Measurements from ENCODE around the gene MYO1H.

The MYO1H gene

DNA sequence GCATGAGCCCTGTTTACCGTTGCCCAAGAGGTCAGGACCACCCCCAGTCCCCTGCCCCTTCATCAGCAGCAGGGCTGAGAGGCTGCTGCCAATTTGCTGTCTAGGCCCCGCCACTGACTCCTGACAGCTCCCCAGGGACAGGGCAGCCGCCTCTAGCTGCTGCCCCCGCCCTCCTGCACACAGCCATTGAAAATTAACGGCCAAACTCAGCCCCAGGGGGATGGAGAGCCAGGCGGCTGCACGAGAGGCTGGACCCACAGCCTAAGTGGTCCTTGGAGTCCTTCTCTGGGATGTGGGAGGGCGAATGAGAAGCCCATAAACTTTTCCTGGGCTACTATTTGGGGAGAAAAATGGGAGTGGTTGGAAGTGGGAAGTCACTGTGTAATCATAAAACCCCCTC lies 43.2 kb upstream of the MYO1H start:
- POLR2A ChIA-PET = no interaction called here
- CTCF ChIA-PET = no interaction called here
- TF ChIP-seq, protein P1, sequence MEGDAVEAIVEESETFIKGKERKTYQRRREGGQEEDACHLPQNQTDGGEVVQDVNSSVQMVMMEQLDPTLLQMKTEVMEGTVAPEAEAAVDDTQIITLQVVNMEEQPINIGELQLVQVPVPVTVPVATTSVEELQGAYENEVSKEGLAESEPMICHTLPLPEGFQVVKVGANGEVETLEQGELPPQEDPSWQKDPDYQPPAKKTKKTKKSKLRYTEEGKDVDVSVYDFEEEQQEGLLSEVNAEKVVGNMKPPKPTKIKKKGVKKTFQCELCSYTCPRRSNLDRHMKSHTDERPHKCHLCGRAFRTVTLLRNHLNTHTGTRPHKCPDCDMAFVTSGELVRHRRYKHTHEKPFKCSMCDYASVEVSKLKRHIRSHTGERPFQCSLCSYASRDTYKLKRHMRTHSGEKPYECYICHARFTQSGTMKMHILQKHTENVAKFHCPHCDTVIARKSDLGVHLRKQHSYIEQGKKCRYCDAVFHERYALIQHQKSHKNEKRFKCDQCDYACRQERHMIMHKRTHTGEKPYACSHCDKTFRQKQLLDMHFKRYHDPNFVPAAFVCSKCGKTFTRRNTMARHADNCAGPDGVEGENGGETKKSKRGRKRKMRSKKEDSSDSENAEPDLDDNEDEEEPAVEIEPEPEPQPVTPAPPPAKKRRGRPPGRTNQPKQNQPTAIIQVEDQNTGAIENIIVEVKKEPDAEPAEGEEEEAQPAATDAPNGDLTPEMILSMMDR (IDR thresholded peaks at IDR 0.05; ENCODE audit: insufficient read depth, low read length, missing control alignments) = no peak
- H3K4me3 ChIP-seq (ENCODE audit: low read depth, low read length) = no peak overlapping the region
- DNase-seq (ENCODE audit: low read depth, low spot score) = no peak

GRCh38 chr12:109305547-109305946 lies 42.2 kb upstream of the MYO1H start:
- TF ChIP-seq, protein P1 (IDR thresholded peaks at IDR 0.05; ENCODE audit: insufficient read depth, low read length, missing control alignments) = no peak
- H3K4me3 ChIP-seq (ENCODE audit: low read depth, low read length) = no peak overlapping the region
- no peak for DNase-seq (ENCODE audit: low read depth, low spot score)
- POLR2A ChIA-PET = no interaction called here
- CTCF ChIA-PET = no interaction called here

GRCh38 chr12:109307051-109307450 lies 40.6 kb upstream of the MYO1H start:
- TF ChIP-seq, protein P1 (IDR thresholded peaks at IDR 0.05; ENCODE audit: insufficient read depth, low read length, missing control alignments) = no peak
- no peak for DNase-seq (ENCODE audit: low read depth, low spot score)
- POLR2A ChIA-PET = no interaction called here
- no peak overlapping the region for H3K4me3 ChIP-seq (ENCODE audit: low read depth, low read length)
- CTCF ChIA-PET = no interaction called here

GRCh38 chr12:109308534-109309380 lies 38.9 kb upstream of the MYO1H start, which contains the start of gene FOXN4:
FOXN4 (minus strand) TSS chr12:109309284; CDS start chr12:109308321, 963 bp downstream.
- ChIA-PET CTCF (interaction anchor here (1.1 kb wide), 1 partner anchor 76 kb away, joined by 3 read pairs; no protein-coding TSS in a partner anchor), POLR2A (no interaction called here)
- no peak within 1 kb of the TSS for H3K4me3 ChIP-seq (ENCODE audit: low read depth, low read length)
- TF ChIP-seq, protein P1 (IDR thresholded peaks at IDR 0.05; ENCODE audit: insufficient read depth, low read length, missing control alignments) = no peak
- no peak for DNase-seq (ENCODE audit: low read depth, low spot score)

DNA sequence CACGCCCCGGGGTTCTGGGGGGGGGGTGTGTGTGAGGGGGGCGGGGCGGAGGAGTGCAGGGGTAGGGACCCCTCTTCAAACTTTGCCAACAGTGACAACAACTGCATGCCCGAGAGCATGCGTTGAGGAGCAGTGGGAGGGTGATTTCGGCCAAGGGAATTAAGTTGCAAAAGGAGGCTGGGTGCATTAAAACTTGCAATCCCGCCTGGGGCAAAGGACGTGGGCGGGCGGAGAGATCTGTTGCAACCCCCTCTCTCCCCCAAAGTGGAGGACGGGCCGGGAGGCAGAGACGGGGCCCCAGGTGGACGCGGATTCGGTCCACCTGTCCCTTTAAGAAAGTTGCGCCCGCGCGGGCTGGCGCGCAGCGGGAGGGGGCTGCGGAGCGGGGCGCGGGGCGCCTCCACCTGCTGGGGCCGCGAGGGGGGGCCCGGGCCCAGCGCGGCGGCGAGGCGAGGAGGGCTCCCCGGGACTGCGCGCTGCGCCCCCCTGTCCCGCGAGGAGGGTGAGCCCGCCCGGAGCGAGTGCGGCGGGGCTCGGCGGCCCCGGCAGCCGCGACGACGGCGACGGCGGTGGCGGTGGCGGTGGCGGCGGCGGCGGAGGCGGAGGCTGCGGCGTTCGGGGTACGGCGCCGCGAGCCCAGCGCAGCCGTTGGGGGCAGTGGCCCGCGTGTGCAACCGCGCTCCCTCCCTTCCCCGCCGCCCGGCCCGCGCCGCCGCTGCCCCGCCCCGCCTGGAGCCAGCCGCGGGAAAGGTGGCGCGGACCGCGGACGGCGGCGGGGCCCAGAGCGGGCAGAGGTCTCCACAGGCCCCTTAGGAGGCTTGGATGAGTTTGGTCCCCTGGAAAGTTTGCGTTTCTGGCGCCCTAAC lies 38.1 kb upstream of the MYO1H start:
- H3K4me3 ChIP-seq (ENCODE audit: low read depth, low read length) = no peak overlapping the region
- DNase-seq (ENCODE audit: low read depth, low spot score) = no peak
- ChIA-PET CTCF (no interaction called here), POLR2A (no interaction called here)
- TF ChIP-seq, protein P1 (IDR thresholded peaks at IDR 0.05; ENCODE audit: insufficient read depth, low read length, missing control alignments) = no peak
